Breast epithelium (tissue), 3 donors: Measurements from ENCODE around the gene SSU72.

Experiments used
- CTCF ChIP-seq, 3 donors: fragments of 450-650 bp; IDR thresholded peaks; one replicate each; pipeline ENCODE4 v1.5.1; 2016 to 2017; ENCODE audit warnings: antibody characterized with exemption in 3 of 3, mild to moderate bottlenecking in 3 of 3, moderate library complexity in 3 of 3
- POLR2A ChIP-seq: fragments of 450-650 bp; IDR thresholded peaks from one replicate; pipeline ENCODE4 v1.6.1; 2016; ENCODE audit warnings: antibody characterized with exemption, mild to moderate bottlenecking, moderate library complexity

- TF ChIP-seq CTCF (IDR thresholded peaks at IDR 0.05) = no peak
- no peak for TF ChIP-seq POLR2A
Measured at GRCh38 chr1:1540090-1540817, 34.4 kb downstream of the SSU72 start, which contains the start of gene TMEM240.
